Mesendoderm (in vitro differentiated cells): ENCODE results near the gene BACH2.
"Not testable (repeated sequence)": the region's sequence is repeated elsewhere in the genome, so short reads cannot be mapped to it uniquely, and the experiment has no call there.

Source experiments
- DNase-seq: peaks from one replicate; pipeline ENCODE4 v3.0.0; 2013
- H2AK5ac ChIP-seq: 2 replicates; pipeline ENCODE4 v1.6.1; 2013; ENCODE audit warnings: low read length, inconsistent platforms
- H2BK120ac ChIP-seq: 2 replicates; pipeline ENCODE4 v1.6.1; 2013; ENCODE audit warnings: low read depth, mild to moderate bottlenecking, low read length, moderate library complexity, mixed read lengths
- H2BK15ac ChIP-seq: replicated peaks from 2 replicates; pipeline ENCODE4 v1.6.1; 2013; ENCODE audit warnings: low read depth, mild to moderate bottlenecking, moderate library complexity
- H2BK5ac ChIP-seq: 2 replicates; pipeline ENCODE4 v1.6.1; 2013; ENCODE audit warnings: low read length, inconsistent platforms
- H3K18ac ChIP-seq: 2 replicates; pipeline ENCODE4 v1.6.1; 2013; ENCODE audit warnings: mild to moderate bottlenecking, low read length, mixed read lengths
- H3K23ac ChIP-seq: one replicate; pipeline ENCODE4 v1.6.1; 2013; ENCODE audit warnings: low read length
- H3K27ac ChIP-seq: 2 replicates; pipeline ENCODE4 v1.5.1; 2013; ENCODE audit warnings: low read depth, mild to moderate bottlenecking, inconsistent platforms, low read length, moderate library complexity
- H3K27me3 ChIP-seq: 2 replicates; pipeline ENCODE4 v1.6.1; 2013; ENCODE audit warnings: low read length, control low read depth, mild to moderate bottlenecking, inconsistent platforms; ENCODE audit not compliant: insufficient read depth, poor library complexity
- H3K36me3 ChIP-seq: 2 replicates; pipeline ENCODE4 v1.6.1; 2013; ENCODE audit warnings: low read length, inconsistent platforms; ENCODE audit not compliant: control insufficient read depth, insufficient read depth
- H3K4ac ChIP-seq: one replicate; pipeline ENCODE4 v1.6.1; 2013; ENCODE audit warnings: low read depth, mild to moderate bottlenecking, low read length, moderate library complexity
- H3K4me1 ChIP-seq: 2 replicates; pipeline ENCODE4 v1.6.1; 2013; ENCODE audit warnings: low read depth, low read length, inconsistent platforms; ENCODE audit not compliant: control insufficient read depth
- H3K4me2 ChIP-seq: 2 replicates; pipeline ENCODE4 v1.6.1; 2013; ENCODE audit warnings: low read length
- H3K4me3 ChIP-seq: 2 replicates; pipeline ENCODE4 v1.5.1; 2013; ENCODE audit warnings: mild to moderate bottlenecking, low read length
- H3K56ac ChIP-seq: one replicate; pipeline ENCODE4 v1.6.1; 2013; ENCODE audit warnings: low read length
- H3K79me1 ChIP-seq: 2 replicates; pipeline ENCODE4 v1.6.1; 2013; ENCODE audit warnings: low read length, inconsistent platforms
- H3K79me2 ChIP-seq: 2 replicates; pipeline ENCODE4 v1.6.1; 2013; ENCODE audit warnings: mild to moderate bottlenecking, low read length; ENCODE audit not compliant: control insufficient read depth, insufficient read depth
- H3K9ac ChIP-seq: 2 replicates; pipeline ENCODE4 v1.6.1; 2013; ENCODE audit warnings: low read length, inconsistent platforms
- H4K5ac ChIP-seq: one replicate; pipeline ENCODE4 v1.6.1; 2013; ENCODE audit warnings: low read length
- H4K8ac ChIP-seq: one replicate; pipeline ENCODE4 v1.6.1; 2013; ENCODE audit warnings: low read depth, mild to moderate bottlenecking, control low read depth, low read length, moderate library complexity
- WGBS: extraction: QIAGEN DNeasy Blood & Tissue Kit; methylation state at CpG from one replicate; pipeline ENCODE4 v1.1.7; 2013; ENCODE audit warnings: low lambda C conversion rate, missing lambda C conversion rate; ENCODE audit not compliant: insufficient coverage; ENCODE audit errors: extremely low coverage; 5-methylcytosine and 5-hydroxymethylcytosine counted together

Gene BACH2

DNA sequence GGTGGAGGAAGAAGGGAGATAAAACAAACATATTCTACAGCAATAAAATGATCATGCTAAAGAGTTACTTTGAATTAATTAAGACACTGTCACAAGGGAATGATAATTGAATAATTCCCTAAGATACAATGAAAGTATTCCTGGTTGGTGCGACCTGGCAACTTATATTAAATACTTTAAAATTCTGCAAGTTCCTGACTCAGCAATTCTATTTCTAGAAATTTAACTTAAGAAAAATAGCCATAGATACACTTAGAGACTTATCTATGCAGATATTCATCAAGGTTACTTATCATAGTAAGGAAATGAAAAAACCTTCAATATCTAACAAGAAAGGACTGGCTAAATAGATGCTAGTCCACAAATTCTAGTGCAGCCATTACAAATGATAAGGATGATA is 156.0 kb downstream of the BACH2 start:
- Histone ChIP-seq H2BK5ac (no peak overlapping the region), H3K27ac (no peak overlapping the region), H3K4ac (no peak overlapping the region), H3K79me2 (no peaks in the 10 kb centered on the region), H2BK120ac (no peak overlapping the region), H3K4me1 (no peaks in the 10 kb centered on the region), H3K18ac (no peak overlapping the region), H3K4me2 (no peak overlapping the region), H3K23ac (no peak overlapping the region), H3K36me3 (no peaks in the 10 kb centered on the region), H4K8ac (no peak overlapping the region), H2AK5ac (no peak overlapping the region), H4K5ac (no peak overlapping the region), H3K4me3 (no peak overlapping the region), H2BK15ac (no peak overlapping the region), H3K56ac (no peak overlapping the region), H3K79me1 (no peaks in the 10 kb centered on the region), H3K9ac (no peak overlapping the region), H3K27me3 (no peaks in the 10 kb centered on the region)
- DNase-seq = no peak
- no CpG with 5 or more reads among the region's 1 CpG for WGBS

DNA sequence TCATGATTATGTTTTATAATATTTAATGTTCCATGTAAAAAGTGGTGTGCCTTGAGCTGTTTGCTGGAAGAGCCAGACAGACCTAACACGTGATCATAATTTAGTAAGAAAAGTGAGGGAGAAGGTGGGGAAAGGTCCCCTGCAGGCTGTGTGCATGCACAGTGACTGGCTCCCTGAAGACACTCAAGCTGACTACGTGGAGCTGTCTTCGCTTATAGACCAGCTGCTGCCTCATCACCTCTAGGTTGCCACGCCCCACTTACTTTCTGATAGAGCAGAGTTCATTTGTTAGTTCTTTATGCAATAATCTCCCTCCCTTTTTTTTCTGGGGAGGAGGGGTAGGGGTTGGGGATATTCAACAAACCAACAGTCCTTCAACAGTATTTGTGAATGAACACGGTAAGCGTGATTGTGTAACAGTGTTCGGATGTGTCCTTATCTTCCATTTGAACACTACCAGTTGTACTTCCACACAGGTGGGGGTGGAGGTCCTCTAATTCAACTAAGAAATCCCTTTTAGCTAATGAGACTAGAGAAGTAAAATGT is 157.3 kb downstream of the BACH2 start:
- no peak overlapping the region for H2BK5ac ChIP-seq
- no peak overlapping the region for H3K9ac ChIP-seq
- no peak overlapping the region for H2BK120ac ChIP-seq
- no peak overlapping the region for H4K8ac ChIP-seq
- H3K79me2 ChIP-seq = no peaks in the 10 kb centered on the region
- no peak overlapping the region for H4K5ac ChIP-seq
- DNase-seq = no peak
- no peaks in the 10 kb centered on the region for H3K27me3 ChIP-seq
- H2AK5ac ChIP-seq = no peak overlapping the region
- no peak overlapping the region for H3K23ac ChIP-seq
- no peak overlapping the region for H2BK15ac ChIP-seq
- WGBS = no CpG with 5 or more reads among the region's 7 CpGs
- no peak overlapping the region for H3K27ac ChIP-seq
- H3K56ac ChIP-seq = no peak overlapping the region
- H3K4ac ChIP-seq = no peak overlapping the region
- no peak overlapping the region for H3K4me3 ChIP-seq
- H3K4me2 ChIP-seq = no peak overlapping the region
- no peak overlapping the region for H3K18ac ChIP-seq
- H3K4me1 ChIP-seq = no peaks in the 10 kb centered on the region
- no peaks in the 10 kb centered on the region for H3K36me3 ChIP-seq
- no peaks in the 10 kb centered on the region for H3K79me1 ChIP-seq

DNA sequence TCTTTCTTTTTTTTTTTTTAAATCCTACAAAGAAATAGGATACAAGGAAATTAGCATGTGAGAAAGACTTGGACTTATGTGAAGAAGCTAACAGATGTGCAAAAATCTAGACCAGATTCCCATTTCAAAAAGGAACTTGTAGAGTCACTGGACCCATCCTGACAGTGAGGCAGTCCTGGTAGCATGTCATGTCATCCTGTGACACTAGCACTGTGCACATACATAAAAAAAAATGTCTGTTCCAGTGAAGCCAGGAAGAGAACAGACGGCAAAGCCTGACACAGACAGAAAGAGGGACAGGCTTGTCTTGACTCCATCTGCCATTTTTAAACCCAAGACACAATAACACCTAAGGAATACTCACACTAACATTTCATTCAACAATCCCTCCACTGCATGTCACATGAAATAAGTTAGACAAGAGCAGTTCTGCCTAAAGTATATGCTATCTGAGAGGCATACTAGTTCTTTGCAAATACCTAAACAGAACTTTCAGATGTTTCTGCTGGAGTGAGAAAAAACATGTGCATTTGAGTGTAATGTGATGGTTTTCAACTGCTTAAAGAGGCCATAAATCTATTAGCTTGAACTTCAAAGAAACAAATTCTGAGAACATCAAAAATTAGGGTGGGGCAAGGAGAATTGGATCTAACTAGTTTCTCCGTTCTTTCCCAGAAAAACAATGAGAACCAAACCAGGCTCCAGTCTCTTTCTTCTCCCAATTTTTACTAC is 159.6 kb downstream of the BACH2 start:
- no peak overlapping the region for H2BK120ac ChIP-seq
- no peak for DNase-seq
- H2AK5ac ChIP-seq = no peak overlapping the region
- no peaks in the 10 kb centered on the region for H3K79me2 ChIP-seq
- H3K4me1 ChIP-seq = no peaks in the 10 kb centered on the region
- no peak overlapping the region for H2BK5ac ChIP-seq
- WGBS = no CpG with 5 or more reads among the region's 2 CpGs
- no peaks in the 10 kb centered on the region for H3K36me3 ChIP-seq
- H3K18ac ChIP-seq = no peak overlapping the region
- no peak overlapping the region for H4K8ac ChIP-seq
- H3K4me2 ChIP-seq = no peak overlapping the region
- H2BK15ac ChIP-seq = no peak overlapping the region
- no peaks in the 10 kb centered on the region for H3K27me3 ChIP-seq
- H3K79me1 ChIP-seq = no peaks in the 10 kb centered on the region
- no peak overlapping the region for H4K5ac ChIP-seq
- no peak overlapping the region for H3K9ac ChIP-seq
- H3K4ac ChIP-seq = no peak overlapping the region
- H3K27ac ChIP-seq = no peak overlapping the region
- no peak overlapping the region for H3K56ac ChIP-seq
- no peak overlapping the region for H3K4me3 ChIP-seq
- no peak overlapping the region for H3K23ac ChIP-seq

DNA sequence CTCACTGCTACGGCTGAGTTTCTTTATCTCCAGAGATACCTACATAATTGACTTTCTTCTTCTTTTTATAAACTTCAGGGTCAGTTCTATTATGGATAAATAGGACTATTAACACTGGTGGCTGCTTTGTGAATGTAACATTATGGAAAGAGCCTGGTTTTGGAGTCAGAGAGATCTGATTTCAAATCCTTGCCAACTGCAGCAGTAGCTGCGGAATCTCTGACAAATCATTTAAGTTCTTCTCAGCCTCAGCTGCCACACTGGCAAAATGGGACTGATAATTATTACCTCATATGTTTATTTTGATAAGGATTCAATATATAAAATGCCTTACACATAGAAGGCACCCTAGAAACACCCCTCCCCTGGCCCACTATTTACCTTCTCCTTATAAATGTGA is 160.5 kb downstream of the BACH2 start:
- Histone ChIP-seq H3K79me1 (no peaks in the 10 kb centered on the region), H2AK5ac (no peak overlapping the region), H3K56ac (no peak overlapping the region), H3K23ac (no peak overlapping the region), H3K27me3 (no peaks in the 10 kb centered on the region), H4K5ac (no peak overlapping the region), H2BK5ac (no peak overlapping the region), H3K9ac (no peak overlapping the region), H3K4me2 (no peak overlapping the region), H3K4me1 (no peaks in the 10 kb centered on the region), H3K4me3 (no peak overlapping the region), H3K27ac (no peak overlapping the region), H4K8ac (no peak overlapping the region), H2BK120ac (no peak overlapping the region), H2BK15ac (no peak overlapping the region), H3K18ac (no peak overlapping the region), H3K4ac (no peak overlapping the region), H3K79me2 (no peaks in the 10 kb centered on the region), H3K36me3 (no peaks in the 10 kb centered on the region)
- WGBS = no CpG with 5 or more reads among the region's 2 CpGs
- no peak for DNase-seq

DNA sequence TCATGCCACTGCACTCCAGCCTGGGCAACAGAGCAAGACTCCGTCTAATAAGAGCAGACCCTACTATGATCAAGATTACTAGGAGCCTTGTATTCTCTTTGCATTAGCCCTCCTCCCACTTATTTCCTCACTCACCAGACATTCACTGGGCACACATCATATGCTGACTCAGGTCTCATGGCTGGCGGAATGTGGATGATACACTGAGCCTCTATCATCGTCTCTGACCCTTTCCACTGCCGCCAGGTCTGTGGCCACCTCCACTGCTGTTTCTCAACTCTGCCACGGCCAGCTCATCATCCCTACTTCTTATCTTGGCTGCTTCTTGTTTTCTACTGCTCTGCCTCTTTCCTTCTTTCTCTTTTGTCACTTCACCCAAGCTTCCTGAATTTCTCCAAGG is 161.0 kb downstream of the BACH2 start:
- H3K4me1 ChIP-seq = no peaks in the 10 kb centered on the region
- no peak for DNase-seq
- no peak overlapping the region for H2BK15ac ChIP-seq
- H3K79me1 ChIP-seq = no peaks in the 10 kb centered on the region
- no peak overlapping the region for H4K8ac ChIP-seq
- H4K5ac ChIP-seq = no peak overlapping the region
- no peak overlapping the region for H3K18ac ChIP-seq
- H2BK5ac ChIP-seq = no peak overlapping the region
- H3K4me3 ChIP-seq = no peak overlapping the region
- no peak overlapping the region for H3K56ac ChIP-seq
- H3K79me2 ChIP-seq = no peaks in the 10 kb centered on the region
- no CpG with 5 or more reads among the region's 5 CpGs for WGBS
- no peak overlapping the region for H3K4me2 ChIP-seq
- no peaks in the 10 kb centered on the region for H3K36me3 ChIP-seq
- no peak overlapping the region for H2AK5ac ChIP-seq
- no peaks in the 10 kb centered on the region for H3K27me3 ChIP-seq
- H3K23ac ChIP-seq = no peak overlapping the region
- no peak overlapping the region for H3K9ac ChIP-seq
- no peak overlapping the region for H2BK120ac ChIP-seq
- H3K4ac ChIP-seq = no peak overlapping the region
- H3K27ac ChIP-seq = no peak overlapping the region

DNA sequence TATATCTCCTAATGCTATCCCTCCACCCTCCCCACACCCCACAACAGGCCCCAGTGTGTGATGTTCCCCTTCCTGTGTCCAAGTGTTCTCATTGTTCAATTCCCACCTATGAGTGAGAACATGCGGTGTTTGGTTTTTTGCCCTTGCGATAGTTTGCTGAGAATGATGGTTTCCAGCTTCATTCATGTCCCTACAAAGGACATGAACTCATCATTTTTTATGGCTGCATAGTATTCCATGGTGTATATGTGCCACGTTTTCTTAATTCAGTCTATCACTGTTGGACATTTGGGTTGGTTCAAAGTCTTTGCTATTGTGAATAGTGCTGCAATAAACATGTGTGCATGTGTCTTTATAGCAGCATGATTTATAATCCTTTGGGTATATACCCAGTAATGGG is 163.0 kb downstream of the BACH2 start:
- DNase-seq, H3K18ac ChIP-seq, H3K79me1 ChIP-seq, H3K27me3 ChIP-seq, H3K56ac ChIP-seq, H2BK120ac ChIP-seq, H3K4ac ChIP-seq, H2BK5ac ChIP-seq, H2AK5ac ChIP-seq, H3K4me2 ChIP-seq, H3K9ac ChIP-seq, H4K5ac ChIP-seq, H3K23ac ChIP-seq, H3K79me2 ChIP-seq, H3K27ac ChIP-seq, H3K36me3 ChIP-seq, H2BK15ac ChIP-seq, H3K4me3 ChIP-seq, H3K4me1 ChIP-seq, H4K8ac ChIP-seq: not testable (repeated sequence)
- no CpG with 5 or more reads among the region's 3 CpGs for WGBS
